DMS 273 (cell line): ENCODE measurements around the gene TMEM39A.

Experiments used
- DNase-seq: peaks from one replicate; lab custom pipeline; 2025; ENCODE audit not compliant: unreplicated experiment; lab: John Stamatoyannopoulos, UW

Gene TMEM39A, protein sequence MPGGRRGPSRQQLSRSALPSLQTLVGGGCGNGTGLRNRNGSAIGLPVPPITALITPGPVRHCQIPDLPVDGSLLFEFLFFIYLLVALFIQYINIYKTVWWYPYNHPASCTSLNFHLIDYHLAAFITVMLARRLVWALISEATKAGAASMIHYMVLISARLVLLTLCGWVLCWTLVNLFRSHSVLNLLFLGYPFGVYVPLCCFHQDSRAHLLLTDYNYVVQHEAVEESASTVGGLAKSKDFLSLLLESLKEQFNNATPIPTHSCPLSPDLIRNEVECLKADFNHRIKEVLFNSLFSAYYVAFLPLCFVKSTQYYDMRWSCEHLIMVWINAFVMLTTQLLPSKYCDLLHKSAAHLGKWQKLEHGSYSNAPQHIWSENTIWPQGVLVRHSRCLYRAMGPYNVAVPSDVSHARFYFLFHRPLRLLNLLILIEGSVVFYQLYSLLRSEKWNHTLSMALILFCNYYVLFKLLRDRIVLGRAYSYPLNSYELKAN

DNA sequence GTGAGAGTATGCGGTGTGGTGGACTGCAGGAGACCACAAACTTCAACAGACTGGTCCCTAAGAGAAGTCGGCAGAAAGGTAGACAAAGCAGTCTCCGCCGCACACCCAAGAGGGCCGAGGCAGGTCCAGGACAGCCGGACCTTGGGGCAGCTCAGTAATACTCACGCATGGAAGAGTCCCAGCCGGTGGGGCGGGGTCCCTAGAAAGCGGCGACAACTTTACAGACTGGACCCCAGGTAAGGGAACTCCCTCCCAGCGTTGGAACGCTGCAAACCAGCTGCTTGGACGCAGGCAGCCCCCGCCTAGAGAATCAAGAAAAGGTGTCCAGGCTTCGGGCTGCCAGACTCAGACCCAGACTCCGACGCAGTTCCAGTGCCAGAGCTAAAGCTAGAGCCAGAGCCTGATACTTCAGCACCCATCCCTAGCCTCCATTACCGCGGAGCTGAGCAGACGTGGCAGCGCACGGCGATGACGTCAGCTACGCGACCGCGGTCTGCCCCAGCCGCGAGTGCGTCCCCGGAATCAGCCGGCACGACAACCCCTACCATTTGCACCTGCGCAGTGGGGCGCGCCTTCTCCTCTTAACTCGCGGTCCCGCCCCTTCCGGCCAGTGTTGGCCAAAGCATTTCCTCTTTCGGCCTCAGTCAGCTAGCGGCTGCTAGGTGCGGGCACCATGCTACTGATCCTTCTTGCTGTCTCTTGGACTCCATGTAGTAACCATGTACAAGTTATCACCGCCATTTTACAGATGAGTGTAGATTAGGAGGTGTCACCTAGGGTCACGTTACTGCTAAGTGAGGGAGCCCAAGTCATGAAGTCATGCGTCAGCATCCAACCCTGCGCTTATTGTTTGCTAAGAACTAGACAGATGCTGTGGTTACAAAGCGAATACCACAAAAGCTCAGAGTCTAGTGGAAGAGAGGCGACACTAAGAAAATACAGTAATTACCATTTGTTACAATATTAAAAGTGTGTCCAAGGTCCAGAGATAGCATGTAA is at the start of gene TMEM39A:
Gene TMEM39A, minus strand, starts transcription at position 445 of the 999 bp plus-strand sequence. CDS start 1,541 bp downstream, outside the sequence.
- DNase-seq, result peak; percentile 100

DNA sequence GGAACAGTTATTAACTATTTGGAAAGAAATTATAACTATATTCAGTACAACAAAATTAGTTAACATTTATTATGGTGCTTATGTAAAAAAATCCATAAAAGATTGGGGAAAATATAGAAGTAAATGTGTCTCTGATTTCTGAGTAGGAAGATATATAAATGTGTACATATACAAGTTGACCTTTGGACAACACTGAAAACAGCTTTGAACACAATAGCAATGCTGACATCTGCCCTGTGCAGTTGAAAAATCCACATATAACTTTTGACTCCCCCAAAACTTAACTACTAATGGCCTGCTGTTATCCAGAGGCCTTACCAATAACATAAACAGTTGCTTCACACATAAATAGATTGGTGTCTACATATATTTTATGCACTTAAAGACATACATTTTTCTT is 47.3 kb upstream of the TMEM39A start:
- DNase-seq, result no peak

DNA sequence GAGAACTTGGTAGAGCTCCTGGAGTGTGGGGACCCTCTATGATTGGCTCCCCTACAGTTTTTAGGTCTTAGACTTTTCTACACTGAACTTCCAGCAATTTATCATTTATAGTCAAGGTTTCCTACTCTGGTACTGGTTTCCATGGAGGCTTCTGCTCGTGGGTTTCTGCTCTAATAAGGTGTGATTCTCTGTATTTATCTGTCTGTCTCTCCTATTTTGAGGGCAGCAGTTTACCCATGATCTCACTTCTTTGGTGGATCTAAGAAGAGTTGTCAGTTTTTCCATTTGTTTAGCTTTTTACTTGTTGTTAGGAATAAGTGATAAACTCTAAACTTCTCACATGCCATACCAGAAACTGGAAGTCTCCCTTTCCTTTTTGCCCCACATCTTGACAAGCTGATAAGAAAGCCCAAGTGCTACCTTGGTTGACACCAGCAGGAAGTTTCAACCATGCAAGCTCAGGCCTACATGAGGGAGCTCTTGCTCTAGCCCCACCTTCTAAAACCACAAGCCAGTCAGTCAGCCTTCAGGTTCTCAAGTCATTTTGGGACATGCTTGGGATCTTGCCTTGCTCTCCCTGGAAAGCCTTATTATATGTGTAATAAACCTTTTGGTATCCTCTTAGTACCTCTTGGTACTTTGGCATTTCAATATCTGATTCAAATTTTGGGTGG is 44.9 kb upstream of the TMEM39A start:
- DNase-seq, result no peak

DNA sequence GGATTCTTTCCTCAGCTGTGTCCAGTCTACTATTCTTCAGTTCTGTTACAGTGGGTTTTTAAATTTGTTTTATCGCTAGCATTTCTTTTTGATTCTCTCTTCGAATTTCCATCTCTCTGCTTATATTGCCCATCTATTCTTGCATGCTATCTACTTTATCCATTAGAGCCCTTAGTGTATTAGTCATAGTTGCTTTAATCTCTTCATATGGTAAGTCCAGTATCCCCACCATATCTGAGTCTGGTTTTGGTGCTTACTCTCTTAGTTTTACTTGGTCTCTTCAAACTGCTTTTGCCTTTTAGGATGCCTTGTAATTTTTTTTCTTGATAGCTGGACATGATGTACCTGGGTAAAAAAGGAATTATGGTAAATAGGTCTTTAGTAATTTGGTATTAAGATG is 44.0 kb upstream of the TMEM39A start:
- no peak for DNase-seq

DNA sequence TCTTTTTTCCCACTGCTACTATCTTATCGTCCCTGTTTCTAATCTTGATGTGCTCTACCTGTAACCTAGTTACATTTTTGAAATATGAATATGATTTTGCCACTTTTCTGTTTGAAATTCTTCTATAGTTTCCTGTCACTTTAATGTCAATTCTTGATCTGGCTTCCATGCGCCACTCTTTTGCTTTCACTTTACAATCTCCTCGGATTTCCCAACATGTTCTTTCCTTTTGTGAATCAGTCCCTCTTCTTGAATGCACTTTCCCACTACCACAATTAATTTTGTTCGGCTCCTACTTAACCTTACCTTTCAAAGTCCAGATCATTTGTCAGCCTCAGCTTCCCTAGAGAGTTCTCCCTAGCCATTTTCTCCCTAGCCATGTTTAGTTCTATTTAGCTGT is 43.2 kb upstream of the TMEM39A start:
- DNase-seq, result no peak

DNA sequence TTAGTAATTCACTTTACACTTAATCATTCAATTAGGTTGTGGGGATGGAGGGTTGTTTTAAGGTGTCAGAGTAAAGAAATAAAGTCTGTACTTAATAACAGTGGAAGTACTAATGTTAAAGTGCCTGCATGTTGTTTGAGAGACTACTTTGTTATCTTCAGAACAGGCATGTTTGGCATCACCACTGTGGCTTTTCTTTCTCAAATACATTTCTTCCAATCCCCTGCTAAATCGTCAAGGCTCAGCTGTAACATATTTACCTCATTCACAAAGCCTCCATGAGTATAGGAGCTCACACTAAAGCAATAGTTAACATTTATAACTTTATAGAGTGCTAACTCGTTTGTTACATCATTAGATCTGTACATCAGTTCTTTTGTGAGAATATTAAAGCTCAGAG is 37.5 kb upstream of the TMEM39A start:
- DNase-seq, result no peak

DNA sequence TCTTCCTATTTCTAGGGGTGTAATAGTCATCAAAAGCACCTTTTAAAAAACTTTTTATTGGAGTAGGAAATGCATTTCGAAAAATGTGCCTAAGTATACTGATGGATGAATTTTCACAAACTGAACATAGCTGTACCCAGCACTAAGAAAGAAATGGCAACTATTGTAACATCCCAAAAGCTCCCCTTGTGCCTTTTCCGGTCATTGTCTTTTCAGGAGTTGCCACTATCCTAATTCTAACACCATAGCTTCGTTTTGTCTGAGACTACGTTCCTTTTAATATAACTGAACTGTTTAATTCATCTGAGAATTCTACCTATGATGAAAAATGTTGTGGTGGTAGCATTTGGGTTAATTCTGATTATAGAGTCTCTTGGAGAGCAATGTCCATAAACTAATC is 36.9 kb upstream of the TMEM39A start:
- DNase-seq, result no peak

DNA sequence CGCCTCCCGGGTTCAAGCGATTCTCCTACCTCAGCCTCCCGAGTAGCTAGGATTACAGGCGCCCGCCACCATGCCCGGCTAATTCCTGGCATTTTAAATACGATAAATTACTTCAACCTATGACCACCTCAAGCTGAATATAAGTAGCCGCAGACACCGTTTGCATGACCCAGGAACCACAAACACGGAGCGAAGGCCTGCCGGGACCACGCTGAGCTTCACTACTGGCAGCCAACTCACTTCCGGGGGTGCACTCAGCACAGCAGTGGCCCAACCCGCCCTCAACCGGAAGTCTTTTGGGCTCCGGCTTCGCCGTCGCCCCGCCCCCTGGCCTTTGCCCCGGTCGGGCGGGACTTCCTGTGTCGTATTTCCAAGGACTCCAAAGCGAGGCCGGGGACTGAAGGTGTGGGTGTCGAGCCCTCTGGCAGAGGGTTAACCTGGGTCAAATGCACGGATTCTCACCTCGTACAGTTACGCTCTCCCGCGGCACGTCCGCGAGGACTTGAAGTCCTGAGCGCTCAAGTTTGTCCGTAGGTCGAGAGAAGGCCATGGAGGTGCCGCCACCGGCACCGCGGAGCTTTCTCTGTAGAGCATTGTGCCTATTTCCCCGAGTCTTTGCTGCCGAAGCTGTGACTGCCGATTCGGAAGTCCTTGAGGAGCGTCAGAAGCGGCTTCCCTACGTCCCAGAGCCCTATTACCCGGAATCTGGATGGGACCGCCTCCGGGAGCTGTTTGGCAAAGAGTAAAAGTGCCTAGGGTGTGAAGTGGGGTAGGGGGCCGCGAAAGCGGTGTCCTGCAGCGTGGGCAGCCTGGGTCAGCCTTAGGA is 35.0 kb upstream of the TMEM39A start, which contains the start of gene TIMMDC1:
Gene TIMMDC1, plus strand, starts transcription at position 362 of the 826 bp plus-strand sequence. Its CDS starts 187 bp downstream, at position 549.
- peak; percentile 100 for DNase-seq

DNA sequence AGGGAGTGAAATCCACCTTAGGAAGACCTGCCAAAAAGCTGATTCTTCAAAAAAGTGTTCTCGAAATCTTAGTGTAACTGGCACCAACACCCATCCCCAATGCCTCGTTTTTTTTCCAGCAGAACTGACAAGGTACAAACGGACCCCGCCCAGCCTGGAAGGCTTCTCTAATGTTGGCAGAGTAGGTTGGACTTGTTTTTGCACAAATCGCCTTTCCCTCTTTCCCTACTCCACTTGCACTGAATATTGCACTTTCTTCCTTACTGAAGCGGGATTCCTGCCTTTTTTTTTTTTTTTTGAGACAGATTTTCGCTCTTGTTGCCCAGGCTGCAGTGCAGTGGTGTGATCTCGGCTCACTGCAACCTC is 34.4 kb upstream of the TMEM39A start:
- DNase-seq, result peak; percentile 56

DNA sequence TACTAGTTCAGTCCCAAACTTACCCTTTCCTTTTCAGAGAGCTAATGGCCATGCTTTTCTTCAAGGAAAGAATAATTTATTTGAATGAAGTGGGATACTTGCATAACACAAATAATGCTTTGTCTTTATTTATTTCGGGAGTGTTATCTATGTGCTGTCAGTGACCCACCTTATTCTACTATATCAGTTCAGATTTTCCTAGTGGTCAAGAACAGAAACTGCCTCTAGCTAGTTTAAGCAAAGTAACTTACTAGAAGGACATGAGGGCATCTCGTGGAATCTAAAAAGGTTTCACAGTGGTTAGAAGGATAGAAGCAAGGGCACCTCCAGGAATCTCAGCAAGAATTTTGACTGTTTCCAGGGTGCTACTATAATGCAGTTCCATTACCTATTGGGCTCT is 31.2 kb upstream of the TMEM39A start:
- peak; percentile 27 for DNase-seq

DNA sequence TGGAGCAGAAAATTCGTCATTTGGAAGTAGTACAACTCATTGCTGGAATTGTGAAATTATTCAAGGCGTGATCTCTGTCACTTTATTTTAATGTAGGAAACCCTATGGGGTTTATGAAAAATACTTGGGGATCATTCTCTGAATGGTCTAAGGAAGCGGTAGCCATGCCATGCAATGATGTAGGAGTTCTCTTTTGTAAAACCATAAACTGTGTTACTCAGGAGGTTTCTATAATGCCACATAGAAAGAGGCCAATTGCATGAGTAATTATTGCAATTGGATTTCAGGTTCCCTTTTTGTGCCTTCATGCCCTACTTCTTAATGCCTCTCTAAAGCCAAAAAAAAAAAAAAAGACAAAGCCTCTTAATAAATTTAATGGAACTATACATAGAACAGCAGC is 29.4 kb upstream of the TMEM39A start:
- DNase-seq, result no peak

DNA sequence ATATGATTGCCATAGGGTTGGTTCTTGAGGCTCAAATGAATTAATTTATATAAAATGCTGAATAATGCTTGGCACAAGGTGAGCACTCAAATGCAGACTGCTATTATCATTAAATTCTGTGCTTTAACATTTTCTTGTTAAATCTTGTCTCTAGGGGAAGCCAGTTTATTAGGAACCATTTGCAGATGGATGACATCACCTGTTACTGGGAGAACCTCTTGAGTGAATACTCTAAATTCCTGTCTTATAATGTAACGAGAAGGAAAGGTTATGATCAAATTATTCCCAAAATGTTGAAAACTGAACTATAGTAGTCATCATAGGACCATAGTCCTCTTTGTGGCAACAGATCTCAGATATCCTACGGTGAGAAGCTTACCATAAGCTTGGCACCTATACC is 28.7 kb upstream of the TMEM39A start:
- peak; percentile 11 for DNase-seq

DNA sequence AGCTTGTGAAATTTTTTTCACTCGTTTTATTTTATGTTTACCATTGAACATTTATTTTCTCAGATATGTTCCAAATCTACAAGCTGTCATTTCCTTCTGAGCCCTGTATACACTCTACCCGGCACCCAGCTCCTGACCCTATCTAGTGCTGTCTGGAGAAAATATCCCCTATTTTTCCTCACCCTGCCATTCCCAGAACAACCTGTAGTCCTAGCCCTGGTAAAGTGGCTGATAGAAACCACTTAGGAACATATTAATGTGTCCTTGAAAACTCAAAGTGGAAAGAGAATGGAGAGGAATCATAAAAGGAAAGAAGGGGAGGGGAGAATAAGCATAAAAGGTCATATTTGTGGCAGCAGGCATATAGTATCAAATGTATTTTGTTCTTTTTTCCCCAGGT is 26.7 kb upstream of the TMEM39A start:
- DNase-seq, result no peak

DNA sequence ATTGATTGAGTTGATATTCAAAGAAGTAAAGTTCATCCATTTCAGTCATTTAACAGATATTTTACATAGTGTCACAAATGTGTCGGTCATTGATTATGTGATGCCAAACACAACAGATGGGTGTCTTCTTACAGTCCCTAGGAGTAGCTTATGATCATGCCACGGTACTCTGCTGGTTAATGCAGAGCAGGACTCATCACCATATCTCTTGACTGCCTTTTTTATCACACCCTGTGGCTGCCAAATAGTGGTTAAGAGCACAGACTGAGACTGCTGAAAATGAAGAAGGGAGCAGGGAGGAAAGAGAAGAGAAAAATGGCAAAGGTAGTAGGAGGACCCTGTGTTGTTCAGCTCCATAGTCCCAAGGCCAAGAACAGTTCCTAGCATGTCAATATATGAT is 22.1 kb upstream of the TMEM39A start:
- DNase-seq, result no peak

DNA sequence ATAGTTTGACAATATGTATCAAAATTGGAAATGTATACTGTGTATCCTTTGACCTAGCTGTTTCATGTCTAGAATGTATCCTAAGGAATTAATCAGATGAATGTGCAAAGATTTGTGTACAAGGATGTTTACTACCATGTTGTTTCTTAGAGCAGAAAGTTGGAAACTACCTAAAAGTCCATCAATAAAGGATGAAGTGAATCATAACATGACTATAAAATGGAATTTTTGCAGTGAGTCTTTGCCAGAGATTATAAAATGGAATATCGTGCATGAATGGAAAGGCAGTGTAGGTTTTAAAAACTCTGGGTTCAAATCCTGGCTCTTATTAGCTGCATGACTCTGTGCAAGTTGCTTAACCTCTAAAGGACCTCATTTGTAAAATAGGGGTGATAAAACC is 19.7 kb upstream of the TMEM39A start:
- DNase-seq, result no peak

DNA sequence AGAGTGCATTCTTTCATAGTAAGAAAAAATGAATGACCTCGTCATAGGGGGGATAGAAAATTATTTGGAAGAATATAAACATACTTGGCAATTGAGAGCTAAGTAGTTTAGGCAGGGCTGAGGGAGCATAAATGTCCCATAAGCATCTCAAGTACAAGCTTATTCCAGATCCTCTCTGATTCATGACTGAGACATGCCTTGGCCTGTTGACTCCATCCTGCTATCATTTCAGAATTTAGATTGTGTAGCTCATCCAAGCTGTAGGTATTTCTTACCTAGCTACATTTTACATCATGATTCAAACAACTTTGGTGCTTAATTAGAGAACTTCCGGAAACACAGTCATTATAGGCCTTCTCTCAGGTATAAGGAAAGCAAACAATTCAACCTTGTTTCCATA is 17.7 kb upstream of the TMEM39A start:
- DNase-seq, result no peak

DNA sequence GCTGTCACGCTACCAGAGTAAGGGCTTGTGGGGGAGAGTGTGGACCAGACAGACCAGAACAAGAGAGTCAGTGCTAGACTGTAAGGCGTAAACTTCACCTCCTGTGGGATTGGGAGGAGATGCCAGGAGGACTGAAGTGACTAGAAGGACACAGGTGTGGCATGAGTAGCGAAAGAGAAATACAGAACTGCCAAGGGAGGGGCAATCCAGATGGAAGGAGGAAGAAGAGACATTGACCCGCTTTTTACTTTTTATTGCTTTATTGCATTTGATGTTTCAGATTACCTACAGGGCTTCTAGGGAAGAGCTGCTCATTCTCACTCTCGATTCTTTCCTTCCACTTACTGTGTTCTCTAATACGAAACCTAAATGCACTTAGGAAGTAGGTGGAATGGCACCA is 7.5 kb upstream of the TMEM39A start:
- no peak for DNase-seq

DNA sequence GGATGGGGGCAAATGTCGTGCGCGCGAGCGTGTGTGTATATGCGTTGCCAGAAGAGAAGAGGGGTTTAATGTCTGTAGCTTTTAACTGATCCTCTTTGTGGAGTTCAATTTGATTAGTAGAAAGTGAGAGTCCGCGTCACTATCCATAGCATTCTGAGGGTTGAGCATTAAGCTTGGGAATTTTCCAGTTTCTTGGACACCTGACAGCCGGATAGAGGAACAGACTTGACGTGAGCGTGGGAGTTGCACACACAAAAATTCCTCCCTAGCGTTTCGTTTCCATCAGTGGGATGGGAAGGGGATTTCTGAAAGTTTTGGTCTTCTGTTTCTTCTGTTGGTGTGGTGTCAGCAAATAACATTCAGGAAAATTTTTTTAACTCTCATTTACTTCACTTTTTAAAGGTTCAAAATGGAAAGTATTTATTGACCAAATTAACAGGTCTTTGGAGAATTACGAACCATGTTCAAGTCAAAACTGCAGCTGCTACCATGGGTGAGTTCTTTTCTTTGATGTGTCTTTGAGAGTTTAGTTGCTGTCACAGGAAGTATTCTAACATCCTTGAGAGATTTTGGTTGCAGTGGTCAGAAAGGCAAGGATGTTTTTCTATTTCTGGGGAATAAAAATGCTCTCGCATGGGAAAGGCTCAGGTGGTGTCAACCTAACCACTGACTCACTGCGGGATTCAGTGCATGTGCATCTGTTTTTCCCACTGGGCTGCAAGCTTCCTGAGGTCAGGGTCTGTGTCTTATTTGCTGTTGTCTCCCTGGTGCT is 6.2 kb upstream of the TMEM39A start:
- DNase-seq, result peak; percentile 75

DNA sequence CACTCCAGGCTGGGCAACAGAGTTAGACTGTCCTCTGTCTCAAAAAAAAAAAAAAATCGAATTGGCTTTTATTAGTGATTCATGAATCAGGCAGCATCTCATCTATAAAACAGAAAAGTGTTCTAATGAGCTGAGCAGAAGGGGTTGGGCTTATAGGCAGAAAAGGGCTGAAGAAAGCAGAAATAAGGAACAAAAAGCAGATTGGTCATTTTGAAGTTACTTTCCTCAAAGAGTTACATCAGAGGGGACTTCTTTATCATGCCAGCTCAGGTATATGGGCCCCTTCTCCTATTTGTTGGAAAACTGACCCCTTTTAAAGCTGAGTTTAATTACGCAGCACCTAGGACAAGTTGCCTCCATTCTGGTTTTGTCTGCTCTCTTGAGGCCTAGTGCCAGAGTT is 4.6 kb upstream of the TMEM39A start:
- no peak for DNase-seq

DNA sequence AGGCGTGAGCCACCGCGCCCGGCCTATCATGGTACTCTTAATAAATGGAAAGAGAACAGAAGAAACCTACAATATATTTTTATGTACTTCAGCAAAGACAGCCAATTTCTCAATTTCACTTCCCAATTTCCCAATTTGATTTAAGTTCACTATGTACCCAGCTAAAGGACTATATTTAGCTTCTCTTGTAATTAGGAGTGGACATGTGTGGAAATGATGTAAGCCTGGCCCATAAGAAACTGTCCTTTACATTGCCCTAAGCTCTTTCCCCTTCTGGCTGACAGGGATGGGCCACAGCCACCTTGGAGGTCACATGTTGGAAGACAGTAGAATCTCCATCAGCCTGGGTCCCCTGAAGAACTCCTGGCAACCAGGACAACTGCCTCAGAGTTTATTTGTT is 6.2 kb downstream of the TMEM39A start:
- DNase-seq, result no peak
